A549 (cell line): ENCODE results near the gene CFAP100.

Experiments used
- CBX8 ChIP-seq: fragments of 200-600 bp; sonication (generic); IDR thresholded peaks from 2 replicates; pipeline ENCODE4 v1.6.1; 2016
- CTCF ChIP-seq: fragments of >200 bp; sonication (Bioruptor Twin); formaldehyde crosslinking; IDR thresholded peaks from 3 replicates; pipeline ENCODE4 v1.5.1; 2016
- JUNB ChIP-seq: fragments of >200 bp; sonication (Bioruptor Twin); formaldehyde crosslinking; IDR thresholded peaks from 2 replicates; pipeline ENCODE4 v1.6.1; 2016
- MYC ChIP-seq: IDR thresholded peaks from 2 replicates; pipeline ENCODE4 v1.6.1; 2012; ENCODE audit warnings: mild to moderate bottlenecking, inconsistent platforms, low read length, improper control_type of control experiment, borderline replicate concordance
- POLR2A ChIP-seq: IDR thresholded peaks from 2 replicates; pipeline ENCODE4 v1.6.1; 2012; ENCODE audit warnings: mild to moderate bottlenecking, low read length
- RCOR1 ChIP-seq: fragments of 150-350 bp; IDR thresholded peaks from 2 replicates; pipeline ENCODE4 v1.6.1; 2014; ENCODE audit warnings: antibody characterized with exemption, low read length, low read depth
- RFX5 ChIP-seq: fragments of 450-650 bp; IDR thresholded peaks from 2 replicates; pipeline ENCODE4 v1.7.1; 2014; ENCODE audit warnings: antibody characterized with exemption, mild to moderate bottlenecking, moderate library complexity
- RNF2 ChIP-seq: fragments of 200-600 bp; sonication (generic); IDR thresholded peaks from 2 replicates; pipeline ENCODE4 v1.6.1; 2016; ENCODE audit warnings: low read depth, mild to moderate bottlenecking, antibody characterized with exemption, moderate library complexity, borderline replicate concordance
- SREBF2 ChIP-seq: fragments of 450-650 bp; IDR thresholded peaks from 2 replicates; pipeline ENCODE4 v1.6.1; 2014; ENCODE audit warnings: mild to moderate bottlenecking, moderate library complexity
- ZFP36 ChIP-seq: fragments of 450-650 bp; IDR thresholded peaks from 2 replicates; pipeline ENCODE4 v1.6.1; 2014; ENCODE audit warnings: borderline replicate concordance; ENCODE audit not compliant: partially characterized antibody
- TF ChIP-seq, protein P1 (sequence below): fragments of 200-600 bp; sonication (generic); IDR thresholded peaks from 2 replicates; pipeline ENCODE4 v1.6.1; 2016; ENCODE audit warnings: antibody characterized with exemption, mild to moderate bottlenecking, moderate library complexity
- TF ChIP-seq, protein P2 (sequence below): IDR thresholded peaks from 2 replicates; pipeline ENCODE4 v1.6.1; 2012
- TF ChIP-seq, protein P3 (sequence below): fragments of 150-350 bp; IDR thresholded peaks from 2 replicates; pipeline ENCODE4 v1.6.1; 2014; ENCODE audit warnings: low read depth, mild to moderate bottlenecking, low read length
- TF ChIP-seq, protein P4 (sequence below): fragments of 450-650 bp; IDR thresholded peaks from 2 replicates; pipeline ENCODE4 v1.6.1; 2014; ENCODE audit warnings: antibody characterized with exemption

GRCh38 chr3:126449621-126450051 lies 54.9 kb downstream of the CFAP100 start:
- TF ChIP-seq SREBF2: no peak
- TF ChIP-seq RFX5: no peak
- no peak for TF ChIP-seq CTCF
- TF ChIP-seq RCOR1: no peak
- no peak for TF ChIP-seq POLR2A
- TF ChIP-seq MYC: no peak
- no peak for TF ChIP-seq CBX8
- TF ChIP-seq ZFP36: no peak
- TF ChIP-seq, protein P1, sequence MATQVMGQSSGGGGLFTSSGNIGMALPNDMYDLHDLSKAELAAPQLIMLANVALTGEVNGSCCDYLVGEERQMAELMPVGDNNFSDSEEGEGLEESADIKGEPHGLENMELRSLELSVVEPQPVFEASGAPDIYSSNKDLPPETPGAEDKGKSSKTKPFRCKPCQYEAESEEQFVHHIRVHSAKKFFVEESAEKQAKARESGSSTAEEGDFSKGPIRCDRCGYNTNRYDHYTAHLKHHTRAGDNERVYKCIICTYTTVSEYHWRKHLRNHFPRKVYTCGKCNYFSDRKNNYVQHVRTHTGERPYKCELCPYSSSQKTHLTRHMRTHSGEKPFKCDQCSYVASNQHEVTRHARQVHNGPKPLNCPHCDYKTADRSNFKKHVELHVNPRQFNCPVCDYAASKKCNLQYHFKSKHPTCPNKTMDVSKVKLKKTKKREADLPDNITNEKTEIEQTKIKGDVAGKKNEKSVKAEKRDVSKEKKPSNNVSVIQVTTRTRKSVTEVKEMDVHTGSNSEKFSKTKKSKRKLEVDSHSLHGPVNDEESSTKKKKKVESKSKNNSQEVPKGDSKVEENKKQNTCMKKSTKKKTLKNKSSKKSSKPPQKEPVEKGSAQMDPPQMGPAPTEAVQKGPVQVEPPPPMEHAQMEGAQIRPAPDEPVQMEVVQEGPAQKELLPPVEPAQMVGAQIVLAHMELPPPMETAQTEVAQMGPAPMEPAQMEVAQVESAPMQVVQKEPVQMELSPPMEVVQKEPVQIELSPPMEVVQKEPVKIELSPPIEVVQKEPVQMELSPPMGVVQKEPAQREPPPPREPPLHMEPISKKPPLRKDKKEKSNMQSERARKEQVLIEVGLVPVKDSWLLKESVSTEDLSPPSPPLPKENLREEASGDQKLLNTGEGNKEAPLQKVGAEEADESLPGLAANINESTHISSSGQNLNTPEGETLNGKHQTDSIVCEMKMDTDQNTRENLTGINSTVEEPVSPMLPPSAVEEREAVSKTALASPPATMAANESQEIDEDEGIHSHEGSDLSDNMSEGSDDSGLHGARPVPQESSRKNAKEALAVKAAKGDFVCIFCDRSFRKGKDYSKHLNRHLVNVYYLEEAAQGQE: no peak
- TF ChIP-seq, protein P2, sequence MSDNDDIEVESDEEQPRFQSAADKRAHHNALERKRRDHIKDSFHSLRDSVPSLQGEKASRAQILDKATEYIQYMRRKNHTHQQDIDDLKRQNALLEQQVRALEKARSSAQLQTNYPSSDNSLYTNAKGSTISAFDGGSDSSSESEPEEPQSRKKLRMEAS: no peak
- no peak for TF ChIP-seq RNF2
- TF ChIP-seq, protein P3, sequence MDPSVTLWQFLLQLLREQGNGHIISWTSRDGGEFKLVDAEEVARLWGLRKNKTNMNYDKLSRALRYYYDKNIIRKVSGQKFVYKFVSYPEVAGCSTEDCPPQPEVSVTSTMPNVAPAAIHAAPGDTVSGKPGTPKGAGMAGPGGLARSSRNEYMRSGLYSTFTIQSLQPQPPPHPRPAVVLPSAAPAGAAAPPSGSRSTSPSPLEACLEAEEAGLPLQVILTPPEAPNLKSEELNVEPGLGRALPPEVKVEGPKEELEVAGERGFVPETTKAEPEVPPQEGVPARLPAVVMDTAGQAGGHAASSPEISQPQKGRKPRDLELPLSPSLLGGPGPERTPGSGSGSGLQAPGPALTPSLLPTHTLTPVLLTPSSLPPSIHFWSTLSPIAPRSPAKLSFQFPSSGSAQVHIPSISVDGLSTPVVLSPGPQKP: no peak
- TF ChIP-seq, protein P4, sequence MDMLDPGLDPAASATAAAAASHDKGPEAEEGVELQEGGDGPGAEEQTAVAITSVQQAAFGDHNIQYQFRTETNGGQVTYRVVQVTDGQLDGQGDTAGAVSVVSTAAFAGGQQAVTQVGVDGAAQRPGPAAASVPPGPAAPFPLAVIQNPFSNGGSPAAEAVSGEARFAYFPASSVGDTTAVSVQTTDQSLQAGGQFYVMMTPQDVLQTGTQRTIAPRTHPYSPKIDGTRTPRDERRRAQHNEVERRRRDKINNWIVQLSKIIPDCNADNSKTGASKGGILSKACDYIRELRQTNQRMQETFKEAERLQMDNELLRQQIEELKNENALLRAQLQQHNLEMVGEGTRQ: no peak
- TF ChIP-seq JUNB: no peak
